DMS 273 (cell line): ENCODE results near the gene MT1E.
"Not testable (repeated sequence)": the region's sequence is repeated elsewhere in the genome, so short reads cannot be mapped to it uniquely, and the experiment has no call there.

Source experiments
- DNase-seq: peaks from one replicate; lab custom pipeline; 2025; ENCODE audit not compliant: unreplicated experiment; lab: John Stamatoyannopoulos, UW

The MT1E gene

GRCh38 chr16:56625140-56625942 is at the start of gene MT1E:
Gene MT1E (plus strand): TSS chr16:56625781. CDS start chr16:56625852, 71 bp downstream.
- DNase-seq, result no peak

GRCh38 chr16:56576585-56577299 is 48.8 kb upstream of the MT1E start:
- DNase-seq, result peak; percentile 52

GRCh38 chr16:56577300-56577625 is 48.3 kb upstream of the MT1E start:
- DNase-seq, result no peak

- no peak for DNase-seq
These were observed 45.1 kb upstream of the MT1E start for GRCh38 chr16:56580391-56581048.

- DNase-seq, result not testable (repeated sequence)
These were observed 42.7 kb upstream of the MT1E start for GRCh38 chr16:56582911-56583310.

- DNase-seq, result no peak
These were observed 42.0 kb upstream of the MT1E start for GRCh38 chr16:56583351-56584168.

GRCh38 chr16:56584276-56584675 is 41.3 kb upstream of the MT1E start:
- no peak for DNase-seq

- DNase-seq, result no peak
These were observed 36.8 kb upstream of the MT1E start for GRCh38 chr16:56588781-56589140.

GRCh38 chr16:56589141-56590039 is 36.2 kb upstream of the MT1E start, which contains the start of gene MT3:
Gene MT3 (plus strand): TSS chr16:56589528. CDS start chr16:56589591, 63 bp downstream.
- peak; percentile 92 for DNase-seq

- no peak for DNase-seq
These were observed 34.1 kb upstream of the MT1E start for GRCh38 chr16:56591377-56592060.

- DNase-seq, result no peak
These were observed 31.8 kb upstream of the MT1E start for GRCh38 chr16:56593573-56594291.

- DNase-seq, result no peak
These were observed 31.3 kb upstream of the MT1E start for GRCh38 chr16:56594292-56594619.

GRCh38 chr16:56600398-56600999 is 25.1 kb upstream of the MT1E start:
- DNase-seq, result peak; percentile 79

GRCh38 chr16:56601325-56601724 is 24.3 kb upstream of the MT1E start:
- DNase-seq, result peak; percentile 26

GRCh38 chr16:56603589-56603988 is 22.0 kb upstream of the MT1E start:
- DNase-seq, result peak; percentile 64

- DNase-seq, result no peak
These were observed 20.6 kb upstream of the MT1E start for GRCh38 chr16:56604966-56605365.

GRCh38 chr16:56605475-56605874 is 20.1 kb upstream of the MT1E start:
- DNase-seq, result no peak

- peak; percentile 35 for DNase-seq
These were observed 19.5 kb upstream of the MT1E start for GRCh38 chr16:56606071-56606475.
